HG03139 (cell line): Measurements from ENCODE around the gene ATP11B.

Experiments used
- ATAC-seq: cut with Tn5 transposase; IDR thresholded peaks from one replicate; pipeline ENCODE4 v1.9.1; 2021; ENCODE audit not compliant: unreplicated experiment

The ATP11B gene

GRCh38 chr3:182947888-182948287, 154.6 kb downstream of the ATP11B start:
- no peak for ATAC-seq

DNA sequence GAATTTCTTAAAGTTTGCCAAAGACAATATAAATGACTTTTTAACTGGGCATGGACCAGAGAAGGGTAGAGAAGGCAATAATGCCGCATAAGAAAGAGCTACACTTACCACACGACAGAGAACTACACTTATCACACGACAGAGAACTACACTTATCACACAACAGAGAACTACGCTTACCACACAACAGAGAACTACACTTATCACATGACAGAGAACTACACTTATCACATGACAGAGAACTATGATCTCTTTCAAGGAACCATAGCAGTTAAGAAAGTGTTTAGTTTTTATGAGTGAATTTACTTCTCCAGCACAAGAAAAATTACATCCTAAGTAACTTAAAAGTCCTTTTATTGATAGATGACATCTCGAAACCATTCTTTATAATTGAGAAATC, 155.0 kb downstream of the ATP11B start:
- ATAC-seq, result no peak

GRCh38 chr3:182949688-182950087, 156.4 kb downstream of the ATP11B start:
- no peak for ATAC-seq

- peak; percentile 94 for ATAC-seq
Observed at GRCh38 chr3:182954553-182955235, 161.4 kb downstream of the ATP11B start.

DNA sequence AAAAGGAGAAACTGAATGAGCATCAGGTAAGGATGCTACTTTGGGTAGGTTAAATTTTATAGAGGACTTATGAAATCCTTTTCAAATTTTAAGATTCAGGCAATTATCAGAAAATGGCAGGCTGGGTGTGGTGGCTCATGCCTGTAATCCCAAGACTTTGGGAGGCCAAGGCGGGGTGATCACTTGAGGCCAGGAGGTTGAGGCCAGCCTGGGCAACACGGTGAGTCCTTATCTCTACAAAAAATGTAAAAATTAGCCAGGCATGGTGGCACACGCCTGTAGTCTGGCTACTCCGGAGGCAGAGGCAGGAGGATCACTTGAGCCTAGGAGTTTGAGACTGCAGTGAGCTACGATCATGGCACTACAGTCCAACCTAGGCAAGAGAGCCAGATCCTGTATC, 163.9 kb downstream of the ATP11B start:
- ATAC-seq, result no peak

- no peak for ATAC-seq
Observed at GRCh38 chr3:182957676-182958266, 164.5 kb downstream of the ATP11B start.

- no peak for ATAC-seq
Observed at GRCh38 chr3:182959474-182960350, 166.4 kb downstream of the ATP11B start.

GRCh38 chr3:182962166-182962565, 168.9 kb downstream of the ATP11B start:
- no peak for ATAC-seq

GRCh38 chr3:182964179-182964578, 170.9 kb downstream of the ATP11B start:
- no peak for ATAC-seq

DNA sequence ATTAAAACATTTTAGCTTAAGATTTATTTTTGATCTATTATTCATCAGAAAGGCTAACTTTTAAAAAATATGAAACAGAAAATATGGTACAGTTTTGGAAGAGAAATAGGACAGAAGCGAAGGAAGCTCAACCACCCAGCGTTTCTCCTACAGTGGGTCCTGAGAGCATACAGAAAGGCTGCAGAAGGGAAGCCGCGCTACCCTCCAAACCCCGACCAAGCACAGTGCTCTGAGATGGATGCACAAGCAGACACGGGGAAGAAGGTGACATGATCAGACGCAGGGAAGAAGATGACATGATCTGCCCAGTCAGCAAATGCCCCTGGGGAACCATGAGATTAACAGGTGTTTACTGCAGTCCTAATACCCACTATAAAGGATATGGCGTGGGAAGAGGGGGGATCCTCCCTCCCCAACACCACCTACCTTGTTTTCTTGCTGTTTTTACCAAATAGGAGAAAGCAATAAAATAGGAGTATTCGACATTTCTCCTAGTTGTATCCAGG, 172.6 kb downstream of the ATP11B start:
- ATAC-seq, result no peak

DNA sequence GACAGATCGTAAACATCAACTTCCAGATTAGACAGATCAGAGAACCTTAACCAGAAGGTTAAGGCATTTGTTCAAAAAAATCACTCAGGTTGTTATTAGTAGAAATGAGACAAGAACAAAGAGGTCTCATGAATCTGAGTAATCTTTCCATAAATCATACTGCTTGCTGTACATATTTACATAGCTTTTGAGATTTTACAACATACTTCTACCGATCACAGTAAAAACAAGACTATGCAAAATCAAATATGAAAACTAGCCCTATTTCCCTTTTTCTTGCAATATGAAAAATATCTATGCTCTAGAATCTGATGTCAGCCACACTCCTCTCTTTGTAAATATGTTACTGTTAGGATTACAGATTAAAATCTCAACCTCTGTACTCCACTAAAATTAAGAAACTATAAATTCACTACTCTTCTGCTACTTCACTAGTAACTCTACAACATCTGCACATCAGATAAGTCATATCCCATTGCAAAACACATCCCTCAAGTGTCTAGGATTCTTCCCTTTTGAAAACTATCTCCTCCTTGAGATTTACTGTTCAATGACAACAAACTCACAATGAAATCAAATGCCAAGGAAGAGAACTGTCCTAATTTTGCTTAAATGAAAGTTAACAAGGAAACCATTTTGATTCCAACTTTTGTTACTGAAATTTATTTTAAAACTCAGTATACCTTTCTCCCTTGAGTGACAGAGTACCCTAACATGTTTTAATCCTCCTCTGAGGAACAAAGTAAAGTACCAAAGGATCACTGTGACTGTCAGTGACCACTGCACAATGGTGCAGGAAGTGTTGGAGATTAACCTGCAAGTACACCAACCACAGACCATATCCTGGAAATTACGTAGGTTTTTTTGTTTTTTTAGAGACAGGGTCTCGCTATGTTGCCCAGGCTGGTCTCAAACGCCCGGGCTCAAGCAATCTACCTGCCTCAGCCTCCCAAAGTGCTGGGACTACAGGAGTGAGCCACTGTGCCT, 174.2 kb downstream of the ATP11B start:
- ATAC-seq, result peak; percentile 57

GRCh38 chr3:182969277-182969676, 176.0 kb downstream of the ATP11B start:
- no peak for ATAC-seq

GRCh38 chr3:182969853-182970252, 176.5 kb downstream of the ATP11B start:
- no peak for ATAC-seq

DNA sequence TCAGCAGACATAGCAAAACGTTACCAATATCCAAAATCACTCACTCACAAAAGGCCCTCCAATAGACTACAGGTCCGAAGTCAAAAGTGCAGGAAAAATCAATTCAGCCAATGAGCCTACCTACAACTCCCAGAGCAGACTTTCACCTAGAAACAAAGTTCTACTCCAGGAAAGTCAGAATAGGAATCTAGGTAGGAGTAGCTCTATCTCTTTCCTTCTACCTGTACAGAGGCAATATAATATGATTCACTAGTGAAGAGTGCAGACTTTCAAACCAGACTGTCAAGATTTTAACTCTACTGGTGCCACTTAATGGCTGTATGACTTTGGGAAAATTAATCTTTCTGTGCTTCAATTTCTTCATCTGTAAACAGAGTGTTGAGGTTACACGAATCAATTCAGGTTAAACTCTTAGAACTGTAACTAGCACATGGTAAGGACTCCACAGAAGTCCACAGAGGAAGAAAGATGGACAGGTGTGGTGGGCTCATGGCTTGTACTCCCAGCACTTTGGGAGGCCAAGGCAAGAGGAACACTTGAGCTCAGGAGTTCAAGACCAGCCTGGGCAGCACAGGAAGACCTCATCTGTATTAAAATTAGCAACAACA, 177.6 kb downstream of the ATP11B start:
- ATAC-seq, result no peak
